K562 (cell line): Measurements from ENCODE around the gene DBNDD2.

Experiments used
- ZNF224 ChIP-seq: sonication (generic); formaldehyde crosslinking; IDR thresholded peaks from 2 replicates; pipeline ENCODE4 v1.8.0; 2022; ENCODE audit warnings: mild to moderate bottlenecking, missing genetic modification reagents
- TF ChIP-seq, protein P1 (sequence below), 3 experiments: IDR thresholded peaks in 2 of 3; conservative IDR thresholded peaks in 1 of 3; 2 replicates each; pipeline ENCODE4 v1.5.1; 2011 to 2012; ENCODE audit warnings: low read length in 3 of 3, mild to moderate bottlenecking in 3 of 3, control low read depth in 2 of 3, improper control_type of control experiment in 1 of 3, inconsistent platforms in 1 of 3, low read depth in 1 of 3, mixed read lengths in 1 of 3, moderate library complexity in 1 of 3; ENCODE audit not compliant: insufficient read depth in 2 of 3

DNA sequence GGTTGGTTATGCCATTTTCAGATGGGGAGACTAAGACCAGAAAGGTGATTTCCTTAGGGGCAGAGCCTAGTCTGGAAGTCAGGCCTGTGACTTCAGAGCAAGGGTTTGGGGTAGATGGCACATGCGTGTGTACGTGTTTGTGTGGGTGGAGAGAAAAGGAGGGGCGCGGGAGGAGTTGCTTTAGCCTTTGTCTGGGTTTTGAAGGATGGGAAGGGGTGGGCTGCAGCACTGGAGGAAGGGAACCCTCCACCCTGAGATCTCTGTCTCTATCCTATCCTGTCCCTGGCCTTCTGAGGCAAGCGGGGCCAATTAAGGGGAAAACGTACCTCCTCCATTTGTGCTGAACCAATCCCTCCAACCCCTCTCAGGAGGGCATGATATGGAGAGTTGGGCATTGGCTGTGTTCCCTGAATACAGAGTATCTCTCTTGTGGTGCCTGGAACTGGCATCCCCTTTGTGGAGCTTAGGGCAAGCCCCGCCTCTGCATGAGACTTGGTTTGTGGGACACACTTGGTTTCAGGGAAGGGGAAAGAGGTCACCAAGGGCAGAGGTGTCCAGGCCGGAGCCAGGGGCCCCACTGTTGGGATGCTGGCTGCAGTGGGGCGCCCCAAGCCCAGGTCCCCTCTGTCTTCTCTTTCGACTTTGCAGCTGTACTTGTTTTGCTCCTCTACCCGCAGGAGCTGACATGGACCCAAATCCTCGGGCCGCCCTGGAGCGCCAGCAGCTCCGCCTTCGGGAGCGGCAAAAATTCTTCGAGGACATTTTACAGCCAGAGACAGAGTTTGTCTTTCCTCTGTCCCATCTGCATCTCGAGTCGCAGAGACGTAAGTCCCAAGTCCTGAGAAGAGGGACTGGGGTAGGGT lies at the start of gene DBNDD2:
- TF ChIP-seq, protein P1, sequence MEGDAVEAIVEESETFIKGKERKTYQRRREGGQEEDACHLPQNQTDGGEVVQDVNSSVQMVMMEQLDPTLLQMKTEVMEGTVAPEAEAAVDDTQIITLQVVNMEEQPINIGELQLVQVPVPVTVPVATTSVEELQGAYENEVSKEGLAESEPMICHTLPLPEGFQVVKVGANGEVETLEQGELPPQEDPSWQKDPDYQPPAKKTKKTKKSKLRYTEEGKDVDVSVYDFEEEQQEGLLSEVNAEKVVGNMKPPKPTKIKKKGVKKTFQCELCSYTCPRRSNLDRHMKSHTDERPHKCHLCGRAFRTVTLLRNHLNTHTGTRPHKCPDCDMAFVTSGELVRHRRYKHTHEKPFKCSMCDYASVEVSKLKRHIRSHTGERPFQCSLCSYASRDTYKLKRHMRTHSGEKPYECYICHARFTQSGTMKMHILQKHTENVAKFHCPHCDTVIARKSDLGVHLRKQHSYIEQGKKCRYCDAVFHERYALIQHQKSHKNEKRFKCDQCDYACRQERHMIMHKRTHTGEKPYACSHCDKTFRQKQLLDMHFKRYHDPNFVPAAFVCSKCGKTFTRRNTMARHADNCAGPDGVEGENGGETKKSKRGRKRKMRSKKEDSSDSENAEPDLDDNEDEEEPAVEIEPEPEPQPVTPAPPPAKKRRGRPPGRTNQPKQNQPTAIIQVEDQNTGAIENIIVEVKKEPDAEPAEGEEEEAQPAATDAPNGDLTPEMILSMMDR (IDR thresholded peaks at IDR 0.05 in 2 of 3, conservative IDR thresholded peaks at IDR 0.05 in 1 of 3; ENCODE audit: insufficient read depth in 2 of 3, low read depth in 1 of 3, low read length in 3 of 3) = no peak
- no peak for TF ChIP-seq ZNF224 (CRISPR knock-in tag)
